WTC11 (cell line): Measurements from ENCODE around the gene SMOC2.

Experiments used
- MYBL2 ChIP-seq: sonication (generic); formaldehyde crosslinking; IDR thresholded peaks from 2 replicates; pipeline ENCODE4 v1.8.1; 2023; ENCODE audit warnings: mild to moderate bottlenecking, moderate library complexity, missing genetic modification reagents
- TCF7 ChIP-seq: sonication (generic); formaldehyde crosslinking; IDR thresholded peaks from 2 replicates; pipeline ENCODE4 v1.8.0; 2022; ENCODE audit warnings: mild to moderate bottlenecking, low read depth, missing genetic modification reagents, moderate library complexity

DNA sequence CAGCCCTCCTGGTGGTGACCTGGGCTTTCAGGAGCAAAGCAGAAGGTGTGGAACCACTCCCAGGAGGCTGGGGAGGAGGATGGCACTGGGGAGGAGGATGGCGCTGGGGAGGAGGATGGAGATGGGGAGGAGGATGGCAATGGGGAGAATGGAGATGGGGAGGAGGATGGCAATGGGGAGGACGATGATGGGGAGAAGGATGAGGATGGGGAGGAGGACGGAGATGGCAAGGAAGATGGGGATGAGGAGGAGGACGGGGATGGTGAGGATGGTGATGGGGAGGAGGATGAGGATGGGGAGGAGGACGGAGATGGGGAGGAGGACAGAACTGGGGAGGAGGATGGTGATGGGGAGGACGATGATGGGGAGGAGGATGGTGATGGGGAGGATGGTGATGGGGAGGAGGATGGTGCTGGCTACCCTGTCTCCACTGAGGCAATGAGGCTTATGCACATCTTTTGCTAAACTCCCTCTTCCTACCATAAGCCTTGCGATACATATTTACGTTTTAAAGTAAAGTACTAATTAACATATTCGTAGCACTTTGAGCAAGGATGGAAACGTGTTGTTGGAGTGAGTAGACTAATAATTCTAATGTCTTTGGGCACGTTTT lies 7.4 kb downstream of the SMOC2 start:
- TF ChIP-seq TCF7 (CRISPR knock-in tag) (no peak), MYBL2 (CRISPR knock-in tag) (no peak)
